Measurements from ENCODE around the gene PLEKHN1.

GRCh38 chr1:1004420-1004779 lies 38.1 kb downstream of the PLEKHN1 start:
- TF ChIP-seq EZH2phosphoT487 (IDR thresholded peaks at IDR 0.05; ENCODE audit: low read length), result no peak
- no peak for TF ChIP-seq CTCF (IDR thresholded peaks at IDR 0.05; ENCODE audit: low read length)
